GM18951 (cell line): ENCODE results near the gene COPG2.

Experiments
- POLR2A ChIP-seq: IDR thresholded peaks from 4 replicates; pipeline ENCODE4 v1.6.1; 2011; ENCODE audit warnings: mild to moderate bottlenecking; ENCODE audit not compliant: insufficient read length, insufficient read depth; ENCODE audit errors: extremely low read depth
- in situ Hi-C: fragments of 300-500 bp; cut with MboI; formaldehyde crosslinking; loops from one replicate; pipeline ENCODE4 v1.12.0; 2022; ENCODE audit warnings: low sequenced_read_pairs, mixed read lengths, inconsistent platforms; ENCODE audit not compliant: unreplicated experiment

The COPG2 gene

GRCh38 chr7:130473876-130474275 lies 194.7 kb downstream of the COPG2 start:
- TF ChIP-seq POLR2A = no peak
- in situ Hi-C loops = no loop called here

DNA sequence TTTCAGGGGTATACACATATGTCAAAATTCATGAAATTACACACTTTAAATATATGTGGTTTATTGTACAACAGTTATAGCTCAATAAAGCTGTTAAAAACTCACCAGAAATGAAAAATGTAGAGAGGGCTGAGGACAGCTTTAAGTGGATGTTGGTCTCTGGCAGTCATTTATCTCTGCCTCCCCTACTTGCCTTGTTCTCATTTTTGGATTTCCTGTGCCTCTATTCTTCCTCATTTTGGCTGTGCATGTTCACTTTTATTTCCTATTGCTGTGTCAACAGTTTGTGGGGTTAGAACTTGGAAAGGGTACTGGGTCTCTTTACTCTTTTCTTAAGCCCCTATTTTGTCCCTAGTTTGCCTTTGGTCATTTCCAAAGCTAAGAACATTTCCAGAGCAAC lies 195.3 kb downstream of the COPG2 start:
- TF ChIP-seq POLR2A = no peak
- in situ Hi-C loops = no loop called here

GRCh38 chr7:130471974-130472373 lies 196.6 kb downstream of the COPG2 start:
- no peak for TF ChIP-seq POLR2A
- in situ Hi-C loops = no loop called here

DNA sequence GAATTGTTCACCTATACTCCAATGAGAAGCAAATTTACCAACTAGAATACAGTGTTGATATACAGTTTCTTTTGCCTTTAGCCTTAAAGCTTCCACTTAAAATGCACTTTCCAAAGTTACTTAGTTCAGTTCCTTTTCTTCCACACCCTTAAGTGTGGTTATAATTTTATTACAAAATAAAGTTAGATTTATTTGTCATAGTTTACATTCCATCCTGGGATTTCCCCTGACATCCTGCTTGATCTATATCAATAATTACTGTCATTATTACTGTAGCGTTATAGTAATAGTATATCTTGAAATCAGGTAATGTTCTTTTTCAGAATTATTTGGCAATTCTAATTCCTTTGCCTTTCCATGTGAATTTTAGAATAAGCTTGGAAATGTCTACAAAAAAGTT lies 199.9 kb downstream of the COPG2 start:
- in situ Hi-C loops = no loop called here
- TF ChIP-seq POLR2A = no peak

DNA sequence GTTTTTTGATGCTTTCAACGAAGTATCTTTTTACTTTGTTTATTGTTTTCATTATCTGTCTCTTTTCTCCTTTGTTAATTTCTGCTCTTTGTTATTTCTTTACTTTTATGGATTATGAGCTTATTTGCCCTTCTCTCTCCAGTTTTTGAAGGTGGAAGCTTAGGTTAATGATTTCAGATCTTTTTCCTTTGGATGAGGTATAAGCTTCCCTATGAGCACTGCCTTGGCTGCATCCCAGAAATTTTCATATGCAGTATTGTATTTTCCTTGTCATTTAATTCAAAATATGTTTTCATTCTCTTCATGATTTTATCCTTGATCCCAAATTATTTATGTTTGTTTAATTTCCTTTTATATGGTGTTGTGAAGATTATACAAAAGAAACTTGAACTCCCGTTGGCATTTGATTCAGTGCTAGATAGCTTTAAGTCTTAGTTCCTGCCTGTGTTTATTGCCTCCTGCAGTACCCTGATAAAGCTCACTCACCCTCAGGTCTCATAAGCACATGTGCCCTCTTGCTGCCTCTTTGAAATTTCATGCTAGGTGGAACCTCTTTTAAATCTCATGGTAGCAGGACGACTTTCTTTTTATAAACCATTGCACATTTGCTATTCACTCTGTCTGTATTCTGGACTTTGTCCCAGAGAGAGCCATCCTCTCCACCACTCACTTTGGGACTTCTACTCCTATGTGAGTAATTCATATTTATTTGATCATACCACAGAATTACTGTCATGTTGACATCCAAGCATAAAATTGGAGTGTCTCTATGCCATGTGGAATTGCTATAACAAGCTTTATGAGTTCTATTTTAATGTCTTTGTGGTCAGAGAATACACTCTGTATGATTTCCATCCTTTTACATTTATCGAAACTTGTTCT lies 204.8 kb downstream of the COPG2 start:
- no peak for TF ChIP-seq POLR2A
- in situ Hi-C loops = no loop called here

GRCh38 chr7:130461272-130461671 lies 207.3 kb downstream of the COPG2 start:
- in situ Hi-C loops = no loop called here
- no peak for TF ChIP-seq POLR2A

GRCh38 chr7:130458257-130458656 lies 210.3 kb downstream of the COPG2 start:
- in situ Hi-C loops = no loop called here
- TF ChIP-seq POLR2A = no peak
